Ammon's horn (tissue), 1 donor: ENCODE data around the gene RBBP8NL.

Source experiments
- DNase-seq: peaks from one replicate; pipeline ENCODE4 v3.0.0-alpha.2; 2016; ENCODE audit warnings: low spot score

The RBBP8NL gene

DNA sequence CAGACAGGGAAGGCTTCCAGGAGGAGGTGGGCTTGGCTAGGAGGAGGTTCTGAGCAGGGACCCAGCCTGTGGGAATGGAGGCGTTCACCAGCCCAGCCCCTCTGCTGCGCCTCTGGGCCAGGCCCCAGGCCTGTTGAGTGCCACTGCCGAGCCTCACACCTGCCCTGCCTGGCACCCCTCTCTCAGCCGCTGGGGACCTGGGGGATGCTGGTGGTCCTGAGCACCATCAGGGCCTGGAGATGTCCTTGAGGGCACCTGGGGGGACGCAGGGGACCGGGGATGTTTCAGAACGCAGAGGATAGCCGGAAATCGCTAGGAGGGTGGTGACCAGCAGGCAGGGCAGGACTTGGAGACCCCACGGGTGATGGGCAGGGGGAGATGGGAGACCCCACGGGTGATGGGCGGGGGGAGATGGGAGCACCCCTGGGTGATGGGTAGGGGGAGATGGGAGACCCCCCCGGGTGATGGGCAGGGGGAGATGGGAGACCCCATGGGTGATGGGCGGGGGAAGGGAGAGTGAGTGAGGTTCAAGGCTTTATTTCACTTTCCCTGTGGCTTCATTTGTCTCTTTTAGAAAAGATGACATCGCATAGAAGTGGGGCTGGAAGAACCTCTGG is 35.7 kb upstream of the RBBP8NL start:
- DNase-seq: no peak

- DNase-seq: no peak
These were observed 34.5 kb upstream of the RBBP8NL start for GRCh38 chr20:62461834-62462233.

DNA sequence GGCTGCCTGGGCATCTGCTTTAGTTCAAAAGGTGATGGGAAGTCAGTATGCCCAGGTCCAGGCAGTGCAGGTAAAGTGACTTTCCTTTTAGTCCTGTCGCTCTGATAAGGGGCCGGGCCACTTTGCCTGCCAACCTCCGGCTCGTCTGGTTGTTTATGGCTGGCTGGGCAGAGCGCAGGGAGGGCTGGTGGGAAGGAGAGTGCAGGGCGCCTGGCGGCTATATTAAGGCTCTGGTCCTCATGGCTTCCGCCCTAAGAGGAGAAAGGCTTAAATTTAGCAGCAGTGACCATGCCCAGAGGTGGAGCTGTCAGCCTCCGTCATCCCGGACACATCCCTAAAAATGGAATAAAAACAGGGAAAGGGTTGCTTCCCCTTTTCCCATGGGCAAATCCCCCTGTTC is 33.8 kb upstream of the RBBP8NL start:
- no peak for DNase-seq

DNA sequence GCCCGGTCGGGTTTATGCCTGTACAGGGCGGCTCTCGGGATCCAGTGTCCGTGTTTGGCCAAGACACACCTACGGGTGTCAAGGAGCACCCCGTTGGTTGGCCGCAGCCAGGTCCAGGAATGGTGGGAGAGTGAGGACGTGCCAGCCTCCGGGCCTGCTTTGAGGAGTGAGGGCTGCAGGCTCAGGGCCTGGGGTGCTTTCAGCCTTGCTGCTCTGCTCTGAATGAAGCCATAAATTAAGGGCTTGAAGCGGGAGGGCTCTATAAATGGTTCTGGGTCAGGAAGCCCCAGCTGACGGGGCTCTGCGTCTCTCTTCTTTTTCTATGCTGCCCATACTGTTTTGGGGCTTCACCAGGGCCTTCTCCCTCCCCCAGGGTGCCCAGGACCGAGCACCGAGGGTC is 33.3 kb upstream of the RBBP8NL start:
- DNase-seq: no peak

GRCh38 chr20:62459488-62459887 is 32.1 kb upstream of the RBBP8NL start:
- no peak for DNase-seq

GRCh38 chr20:62458275-62459251 is 31.2 kb upstream of the RBBP8NL start:
- DNase-seq: no peak

GRCh38 chr20:62457831-62458230 is 30.5 kb upstream of the RBBP8NL start:
- DNase-seq: no peak

DNA sequence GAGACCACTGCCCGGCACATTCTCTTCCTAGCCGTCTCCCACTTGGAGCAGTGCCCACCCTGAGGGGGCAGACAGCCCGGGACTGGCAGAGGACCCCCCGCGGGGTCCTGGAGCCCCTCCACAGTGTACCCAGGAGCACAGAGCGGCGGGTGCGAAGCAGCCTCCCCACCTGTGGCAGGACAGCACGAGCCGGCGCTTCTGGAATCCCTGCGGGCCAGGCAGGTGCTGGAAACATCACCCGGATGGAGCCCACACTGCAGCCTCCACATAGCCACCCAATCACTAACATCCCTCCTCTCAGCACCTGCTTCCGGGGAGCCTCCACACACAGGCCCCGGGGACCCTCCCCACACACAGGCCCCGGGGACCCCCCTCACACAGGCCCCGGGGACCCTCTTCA is 29.8 kb upstream of the RBBP8NL start:
- DNase-seq: no peak

GRCh38 chr20:62455929-62456328 is 28.6 kb upstream of the RBBP8NL start:
- no peak for DNase-seq

- no peak for DNase-seq
These were observed 27.7 kb upstream of the RBBP8NL start for GRCh38 chr20:62454904-62455636.

GRCh38 chr20:62453186-62453808 is 26.0 kb upstream of the RBBP8NL start:
- no peak for DNase-seq

DNA sequence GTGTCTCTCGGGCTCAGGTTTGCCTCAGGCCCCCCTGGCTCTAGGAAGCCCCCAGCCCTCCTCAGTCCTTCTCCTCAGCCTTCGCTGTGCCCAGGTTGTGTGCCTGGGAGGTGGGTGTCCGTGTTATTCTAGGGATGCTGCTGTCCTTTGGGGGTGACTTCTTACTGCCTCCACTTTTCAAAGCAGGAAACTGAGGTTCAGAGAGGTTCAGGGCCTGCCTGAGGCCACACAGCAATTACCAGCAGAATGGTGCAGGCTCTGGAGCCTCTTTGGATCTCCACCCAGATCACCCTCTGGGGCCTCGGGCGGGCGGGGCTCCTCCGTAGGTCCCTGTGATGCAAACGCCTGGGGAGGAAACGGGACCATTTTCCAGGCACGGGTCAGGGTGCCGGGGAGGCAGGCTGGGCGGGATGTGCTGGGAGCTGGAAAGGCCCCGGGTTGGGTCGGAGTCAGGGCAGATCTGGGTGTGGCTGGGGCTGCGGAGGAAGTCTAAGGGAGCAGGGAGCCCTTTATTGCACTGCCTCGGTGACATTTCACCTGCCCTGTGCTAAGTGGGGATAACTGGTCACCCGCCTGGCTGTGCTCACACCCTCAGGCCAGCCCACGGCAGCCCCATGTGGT is 25.2 kb upstream of the RBBP8NL start:
- no peak for DNase-seq

GRCh38 chr20:62451970-62452369 is 24.6 kb upstream of the RBBP8NL start:
- no peak for DNase-seq

- no peak for DNase-seq
These were observed 23.9 kb upstream of the RBBP8NL start for GRCh38 chr20:62451156-62451767.

DNA sequence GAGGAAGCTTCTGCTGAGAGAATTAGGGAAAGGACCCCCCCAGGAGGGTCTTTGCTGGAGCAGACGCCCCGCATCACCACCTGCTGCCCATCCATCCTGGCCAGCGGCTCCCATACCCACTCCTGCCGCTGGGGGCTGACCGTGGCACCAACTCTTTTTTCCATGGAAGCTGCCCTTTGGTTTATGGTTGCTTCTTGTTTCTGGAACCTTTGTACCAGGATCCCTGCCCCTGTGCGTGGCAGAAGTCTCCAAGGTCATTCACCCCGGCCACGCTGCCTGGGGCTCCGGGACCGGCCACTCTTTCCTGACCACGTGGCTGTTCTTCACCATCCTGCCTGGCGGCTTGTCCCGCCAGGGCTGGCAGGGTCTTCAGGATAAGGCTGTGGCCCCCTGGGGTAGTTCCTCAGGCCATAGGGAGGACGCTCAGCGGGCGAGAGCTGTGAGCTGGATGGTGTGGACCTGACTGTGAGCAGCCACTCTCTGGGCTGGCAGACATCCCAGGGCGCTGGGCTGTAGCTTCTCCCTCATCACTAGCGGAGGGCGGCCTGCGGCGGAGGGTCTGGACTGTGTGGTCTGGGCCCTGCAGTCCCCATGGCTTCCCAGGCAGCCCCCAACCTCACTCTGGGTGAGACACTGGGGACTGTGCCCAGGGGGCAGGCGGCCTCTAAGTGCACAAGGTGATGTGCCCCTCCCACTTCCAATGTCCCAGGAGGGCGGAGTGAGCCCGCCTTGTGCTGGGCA is 22.8 kb upstream of the RBBP8NL start:
- DNase-seq: no peak

DNA sequence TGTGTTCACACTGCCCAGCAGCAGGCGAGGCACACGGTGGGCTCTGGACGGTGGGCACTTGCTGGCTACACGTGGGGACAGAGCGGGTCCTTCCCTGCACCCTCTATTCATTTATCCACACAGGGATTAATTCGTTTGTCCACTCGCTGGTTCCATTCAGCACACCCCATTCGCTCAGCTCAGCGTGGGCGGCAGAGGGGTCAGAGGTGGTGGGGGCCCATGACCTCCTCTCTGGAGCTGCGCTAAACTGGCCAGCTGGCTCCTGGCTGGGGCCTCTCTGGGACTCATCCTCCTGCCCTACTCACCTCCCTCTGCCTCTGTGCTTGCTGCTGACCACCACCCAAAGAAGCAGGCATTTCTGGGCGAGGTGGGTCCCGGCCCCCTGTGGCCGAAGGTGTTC is 21.4 kb upstream of the RBBP8NL start:
- no peak for DNase-seq

DNA sequence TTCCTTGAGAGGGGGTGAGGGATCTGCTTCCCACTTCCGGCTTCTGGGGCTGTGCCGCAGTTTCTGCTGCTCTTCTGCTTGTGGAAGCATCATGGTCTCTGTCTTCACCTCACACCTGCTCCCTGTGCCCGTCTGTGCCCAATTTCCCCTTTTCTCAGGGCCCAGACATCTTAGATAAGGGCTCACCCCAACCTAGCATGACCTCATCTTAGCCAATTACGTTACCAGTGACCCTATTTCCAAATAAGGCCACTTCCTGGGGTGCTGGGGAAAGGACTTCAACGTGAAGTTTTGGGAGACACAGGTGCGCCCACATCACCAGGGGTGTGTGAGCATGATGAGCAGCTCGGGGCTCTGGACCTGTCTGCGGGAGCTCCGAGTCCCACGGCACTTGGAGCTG is 20.7 kb upstream of the RBBP8NL start:
- no peak for DNase-seq

DNA sequence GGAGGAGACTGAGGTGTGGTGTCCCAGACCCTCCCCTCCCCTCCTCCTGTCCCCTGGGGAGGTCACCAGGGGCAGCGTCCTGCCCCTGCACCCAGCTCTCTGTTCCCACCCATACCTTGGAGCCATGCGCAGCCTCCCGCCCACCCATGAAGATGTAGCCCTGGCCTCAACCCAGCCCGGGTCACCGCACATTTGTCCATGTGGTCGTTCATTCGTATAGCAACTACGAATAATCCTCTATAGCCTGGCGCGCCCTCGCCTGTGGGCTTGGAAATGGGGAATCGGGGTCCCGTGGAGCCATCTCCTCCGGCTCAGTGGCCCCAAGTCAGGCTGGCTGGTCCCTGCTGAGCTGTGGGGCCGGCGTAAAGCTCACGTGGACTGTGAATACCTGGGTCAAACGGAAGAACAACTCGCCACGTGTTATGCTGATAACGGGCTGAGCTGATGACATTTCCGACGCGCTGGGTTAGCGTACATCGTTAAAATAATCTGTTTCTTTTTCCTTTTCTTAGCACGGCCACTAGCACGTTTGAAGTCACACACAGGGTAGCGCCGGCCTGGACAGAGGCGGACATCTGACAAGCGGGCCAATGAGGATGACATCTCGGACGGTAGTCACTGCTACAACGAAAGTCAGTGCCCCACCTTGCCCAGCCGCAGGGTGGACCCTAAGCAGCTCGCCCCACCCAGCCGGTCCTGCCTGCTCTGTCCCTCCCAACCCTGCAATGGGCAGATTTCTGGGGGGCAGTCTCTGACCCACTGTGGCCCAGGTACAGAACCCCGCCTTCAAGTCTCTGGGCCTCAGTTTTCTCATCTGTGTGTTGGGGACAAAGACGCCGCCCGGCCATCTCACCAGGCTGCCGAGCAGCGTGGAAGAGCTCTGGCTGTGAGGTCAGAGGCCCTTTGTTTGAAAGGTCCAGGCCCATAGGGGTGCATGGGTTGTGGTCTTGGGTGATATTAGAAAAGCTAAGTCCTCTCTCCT is 19.8 kb upstream of the RBBP8NL start:
- DNase-seq: no peak

DNA sequence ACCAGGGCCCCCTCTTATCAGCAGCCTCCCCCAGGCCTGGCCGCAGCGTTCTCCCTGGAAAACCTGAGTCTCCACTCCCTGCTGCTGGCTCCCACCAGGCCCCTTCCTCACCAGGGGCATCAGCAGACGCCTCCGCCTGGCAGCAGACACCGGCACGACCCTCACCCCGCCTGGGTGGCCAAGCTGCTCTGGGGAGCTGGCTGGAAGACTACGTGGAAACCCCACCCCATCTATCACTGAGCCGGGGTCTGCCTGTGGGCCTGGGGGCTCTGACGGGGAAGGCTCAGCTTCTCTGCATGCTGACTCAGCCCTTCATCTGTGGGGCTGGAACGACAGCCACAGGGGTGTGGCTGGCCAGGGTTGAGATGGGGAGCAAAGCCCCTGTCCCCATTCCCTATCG is 19.1 kb upstream of the RBBP8NL start:
- no peak for DNase-seq
